Activated naive CD4-positive, alpha-beta T cell (primary cell): ENCODE data around the gene PLSCR4.
"Not testable (repeated sequence)": the region's sequence is repeated elsewhere in the genome, so short reads cannot be mapped to it uniquely, and the experiment has no call there.

Experiments
- DNase-seq, 4 experiments: peaks; one replicate each; lab custom pipeline; 2025; lab: John Stamatoyannopoulos, UW

Gene PLSCR4

GRCh38 chr3:146250449-146251382 is at the start of gene PLSCR4:
Gene PLSCR4 (minus strand): TSS chr3:146251105. CDS start chr3:146222071, 29,034 bp downstream.
- DNase-seq: no peak

GRCh38 chr3:146293401-146293800 is 42.5 kb upstream of the PLSCR4 start:
- DNase-seq: not testable (repeated sequence)

DNA sequence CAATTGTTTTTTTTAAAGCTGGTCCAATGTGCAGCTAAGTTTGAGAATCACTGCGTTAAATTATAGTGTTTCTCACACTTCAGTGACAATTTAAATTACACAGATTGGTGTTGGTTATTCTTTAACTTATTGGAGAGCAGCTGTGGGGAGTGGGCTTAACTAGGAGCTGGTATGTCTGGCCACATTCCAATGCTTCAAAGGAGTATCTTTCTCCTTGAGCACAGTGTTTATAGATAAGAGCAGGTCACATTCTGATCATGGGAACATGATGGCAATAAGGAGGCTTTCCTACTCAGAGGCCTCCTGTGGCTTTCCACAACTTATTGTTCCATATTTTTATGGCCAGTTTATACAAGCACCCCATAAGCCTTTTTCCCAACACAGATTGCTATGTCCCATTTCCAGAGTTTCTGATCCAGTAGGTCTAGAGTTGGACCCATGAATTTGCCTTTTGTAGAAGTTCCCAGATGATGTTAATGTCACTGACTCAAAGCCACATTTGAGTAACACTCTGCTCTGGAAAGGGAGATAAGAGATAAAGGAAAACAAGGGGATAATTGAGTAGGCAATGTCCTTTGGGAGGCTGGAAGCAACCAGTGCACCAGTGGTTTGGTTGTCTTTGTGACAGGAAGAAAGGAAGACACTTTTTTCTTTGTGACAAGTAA is 33.0 kb upstream of the PLSCR4 start:
- DNase-seq: no peak

GRCh38 chr3:146280864-146281263 is 30.0 kb upstream of the PLSCR4 start:
- no peak for DNase-seq

- DNase-seq: no peak
Measured at GRCh38 chr3:146279951-146280350, 29.0 kb upstream of the PLSCR4 start.

- DNase-seq: no peak
Measured at GRCh38 chr3:146279013-146279412, 28.1 kb upstream of the PLSCR4 start.

GRCh38 chr3:146277953-146278631 is 27.2 kb upstream of the PLSCR4 start:
- DNase-seq: no peak

DNA sequence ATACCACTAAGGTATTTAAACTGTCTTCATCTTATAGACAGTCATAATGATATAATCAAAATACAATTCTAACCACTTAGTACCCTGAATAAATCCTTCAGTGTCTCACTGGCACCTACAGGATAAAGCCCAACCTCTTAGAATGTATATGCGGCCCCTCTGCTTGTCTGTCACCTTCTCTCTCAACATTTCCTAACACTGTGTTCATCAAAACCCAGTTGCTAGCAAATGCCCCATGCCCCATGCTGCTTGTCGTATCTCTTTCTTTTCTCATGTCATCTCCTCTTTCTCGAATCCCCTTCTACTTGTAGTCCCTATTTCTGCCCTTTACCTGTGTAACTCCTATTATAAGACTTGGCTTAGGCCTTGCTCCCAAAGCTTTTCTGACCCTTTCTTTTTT is 24.6 kb upstream of the PLSCR4 start:
- DNase-seq: no peak

- DNase-seq: no peak
Measured at GRCh38 chr3:146274833-146275232, 23.9 kb upstream of the PLSCR4 start.

DNA sequence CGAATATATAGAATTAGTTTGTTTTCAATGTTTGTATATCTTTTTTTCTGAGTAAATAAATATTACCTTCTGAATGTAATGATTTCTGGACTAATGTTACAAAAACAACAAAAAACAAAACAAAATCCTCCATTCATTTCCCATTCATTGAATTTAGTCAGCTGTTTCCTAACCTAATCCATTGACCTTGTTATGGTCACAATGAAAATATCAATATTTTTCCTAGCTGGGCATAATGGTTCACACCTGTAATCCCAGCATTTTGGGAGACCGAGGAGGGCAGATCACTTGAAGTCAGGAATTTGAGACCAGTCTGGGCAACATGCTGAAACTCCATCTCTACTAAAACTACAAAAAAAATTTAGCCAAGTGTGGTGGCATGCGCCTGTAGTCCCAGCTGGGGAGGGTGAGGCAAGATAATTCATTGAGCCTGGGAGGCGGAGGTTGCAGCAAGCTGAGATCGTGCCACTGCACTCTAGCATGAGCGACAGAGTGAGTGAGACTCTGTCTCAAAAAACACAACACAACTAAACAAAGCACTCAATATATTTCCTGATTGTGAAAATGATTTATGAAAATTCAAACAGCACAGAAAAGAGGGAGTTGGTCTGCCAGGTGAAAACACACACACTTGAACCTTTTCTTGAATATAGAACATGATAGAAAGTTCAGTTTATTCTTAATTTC is 23.0 kb upstream of the PLSCR4 start:
- no peak for DNase-seq

DNA sequence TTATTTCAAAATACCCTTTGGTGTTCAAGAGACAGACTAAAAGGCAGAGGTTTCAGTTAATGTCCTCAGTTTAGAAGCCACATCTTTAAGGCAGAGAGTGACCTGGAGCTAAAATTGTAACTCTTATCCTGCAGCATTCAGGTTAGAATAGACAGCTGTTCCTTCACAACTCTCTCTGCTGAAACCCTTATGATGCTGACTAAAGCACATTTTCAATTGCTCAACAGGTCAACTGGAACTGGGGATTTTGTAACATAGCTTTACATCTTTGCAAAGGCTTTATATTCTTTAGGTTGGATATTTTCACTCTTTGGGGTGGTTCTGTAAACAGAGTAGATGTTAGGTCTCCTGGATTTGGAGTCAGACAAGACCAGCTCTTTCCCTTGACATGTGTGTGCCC is 20.3 kb upstream of the PLSCR4 start:
- no peak for DNase-seq

- no peak for DNase-seq
Measured at GRCh38 chr3:146269271-146269670, 18.4 kb upstream of the PLSCR4 start.

DNA sequence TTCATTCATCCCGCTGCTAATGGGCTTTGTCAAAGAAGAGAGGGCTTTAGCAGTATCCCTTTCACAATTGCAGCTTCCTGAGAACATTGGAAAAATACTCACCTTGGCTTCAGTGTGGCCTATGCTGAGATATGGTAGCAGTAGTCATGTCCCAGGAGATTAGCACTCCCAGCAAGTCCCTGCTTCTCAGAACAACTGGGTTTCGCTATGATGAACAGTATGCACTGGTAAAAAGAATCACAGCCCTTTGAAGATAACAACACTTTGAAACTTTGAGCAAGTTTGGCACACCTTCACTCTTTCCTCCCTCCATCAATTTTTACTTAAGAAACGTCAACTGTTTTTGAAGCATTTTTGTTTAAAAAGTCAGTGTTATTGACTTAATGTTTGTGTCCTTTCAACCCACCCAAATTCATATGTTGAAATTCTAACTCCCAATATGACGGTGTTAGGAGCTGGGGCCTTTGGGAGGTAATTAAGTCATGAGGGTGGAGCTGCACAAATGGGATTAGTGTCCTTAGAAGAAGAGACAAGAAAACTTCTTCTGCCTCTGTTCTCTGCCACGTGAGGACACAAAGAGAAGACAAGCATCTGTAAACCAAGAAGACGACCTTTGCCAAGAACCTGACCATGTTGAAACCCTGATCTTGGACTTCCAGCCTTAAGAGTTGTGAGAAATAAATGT is 17.8 kb upstream of the PLSCR4 start:
- DNase-seq: no peak

DNA sequence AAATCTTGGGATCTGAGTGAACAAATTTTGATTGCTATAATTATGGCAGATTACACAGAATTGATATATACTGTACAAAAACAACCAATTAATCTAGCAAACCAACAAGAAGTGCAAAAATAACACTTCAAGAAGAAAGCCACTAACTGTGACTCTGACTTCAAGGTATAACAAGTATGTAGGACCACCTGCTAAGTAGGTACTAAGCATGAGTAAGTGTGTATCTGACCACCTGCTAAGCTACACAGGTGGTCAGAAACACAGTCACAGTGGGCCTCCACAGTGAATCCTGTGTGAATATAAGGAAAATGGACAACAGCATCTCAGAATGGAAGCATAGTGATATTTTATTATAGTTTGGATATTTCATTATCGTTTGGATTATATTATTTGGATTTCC is 14.8 kb upstream of the PLSCR4 start:
- DNase-seq: no peak

- no peak for DNase-seq
Measured at GRCh38 chr3:146262371-146263110, 11.6 kb upstream of the PLSCR4 start.

GRCh38 chr3:146259880-146260589 is 9.1 kb upstream of the PLSCR4 start:
- no peak for DNase-seq

GRCh38 chr3:146256851-146257486 is 6.1 kb upstream of the PLSCR4 start:
- DNase-seq: no peak

DNA sequence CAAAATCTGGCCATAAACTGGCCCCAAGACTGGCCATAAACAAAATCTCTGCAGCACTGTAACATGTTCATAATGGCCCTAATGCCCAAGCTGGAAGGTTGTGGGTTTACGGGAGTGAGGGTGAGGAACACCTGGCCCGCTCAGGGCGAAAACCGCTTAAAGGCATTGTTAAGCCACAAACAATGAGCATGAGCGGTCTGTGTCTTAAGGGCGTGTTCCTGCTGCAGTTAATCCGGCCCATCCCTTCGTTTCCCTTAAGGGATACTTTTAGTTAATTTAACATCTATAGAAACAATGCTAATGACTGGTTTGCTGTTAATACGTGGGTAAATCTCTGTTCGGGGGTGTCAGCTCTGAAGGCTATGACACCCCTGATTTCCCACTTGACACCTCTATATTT is 1.5 kb upstream of the PLSCR4 start:
- not testable (repeated sequence) for DNase-seq

- no peak for DNase-seq
Measured at GRCh38 chr3:146249921-146250320, 984 bp downstream of the PLSCR4 start.

DNA sequence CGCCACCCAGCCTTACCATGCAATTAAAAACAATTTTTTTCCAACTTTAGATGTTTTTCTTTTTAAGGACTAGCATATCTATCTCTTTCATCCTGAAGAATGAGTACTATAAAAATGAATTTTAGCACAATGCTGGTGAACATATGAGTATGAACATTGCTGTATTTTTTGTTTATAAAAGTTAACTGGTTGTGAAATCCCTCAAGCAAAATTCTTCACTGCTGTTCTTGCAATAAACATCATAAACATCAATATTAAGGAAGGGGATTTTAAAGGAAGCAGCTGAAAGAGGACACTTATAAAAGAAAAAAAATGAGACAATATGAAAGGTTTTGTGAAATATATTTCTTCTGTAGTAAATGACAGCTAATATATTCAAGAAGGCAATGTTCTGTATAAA is 3.0 kb downstream of the PLSCR4 start:
- no peak for DNase-seq
